GM21390 (cell line): Measurements from ENCODE around the gene SYNJ2.
A peak's percentile ranks its signal among the peaks of the same experiment; 100 is the strongest.
"Not testable (repeated sequence)": the region's sequence is repeated elsewhere in the genome, so short reads cannot be mapped to it uniquely, and the experiment has no call there.

Source experiments
- ATAC-seq: cut with Tn5 transposase; IDR thresholded peaks from one replicate; pipeline ENCODE4 v1.9.1; 2021; ENCODE audit not compliant: unreplicated experiment

SYNJ2 gene

GRCh38 chr6:157956171-157956730 is 25.4 kb upstream of the SYNJ2 start:
- ATAC-seq, result no peak

- no peak for ATAC-seq
Observed at GRCh38 chr6:157959451-157960227, 22.0 kb upstream of the SYNJ2 start.

- no peak for ATAC-seq
Observed at GRCh38 chr6:157961153-157961831, 20.4 kb upstream of the SYNJ2 start.

GRCh38 chr6:157961832-157962575 is 19.7 kb upstream of the SYNJ2 start:
- no peak for ATAC-seq

GRCh38 chr6:157962601-157963302 is 18.9 kb upstream of the SYNJ2 start:
- no peak for ATAC-seq

- no peak for ATAC-seq
Observed at GRCh38 chr6:157964100-157964499, 17.6 kb upstream of the SYNJ2 start.

GRCh38 chr6:157965387-157965786 is 16.3 kb upstream of the SYNJ2 start:
- no peak for ATAC-seq

- no peak for ATAC-seq
Observed at GRCh38 chr6:157966589-157966977, 15.1 kb upstream of the SYNJ2 start.

GRCh38 chr6:157967020-157967419 is 14.6 kb upstream of the SYNJ2 start:
- no peak for ATAC-seq

- ATAC-seq, result no peak
Observed at GRCh38 chr6:157967486-157967885, 14.2 kb upstream of the SYNJ2 start.

GRCh38 chr6:157972177-157972576 is 9.5 kb upstream of the SYNJ2 start:
- not testable (repeated sequence) for ATAC-seq

- ATAC-seq, result no peak
Observed at GRCh38 chr6:157974341-157974894, 7.2 kb upstream of the SYNJ2 start.

GRCh38 chr6:157974967-157975366 is 6.7 kb upstream of the SYNJ2 start:
- ATAC-seq, result no peak

- no peak for ATAC-seq
Observed at GRCh38 chr6:157975456-157975855, 6.2 kb upstream of the SYNJ2 start.

GRCh38 chr6:157976345-157977175 is 5.1 kb upstream of the SYNJ2 start:
- ATAC-seq, result no peak

GRCh38 chr6:157977176-157977804 is 4.4 kb upstream of the SYNJ2 start:
- ATAC-seq, result no peak

GRCh38 chr6:157978021-157978783 is 3.5 kb upstream of the SYNJ2 start:
- ATAC-seq, result no peak

GRCh38 chr6:157980288-157981131 is 1.2 kb upstream of the SYNJ2 start:
- peak; percentile 19 for ATAC-seq
